T-helper 22 cell (primary cell): Measurements from ENCODE around the gene ALAS1.

Experiments
- DNase-seq: peaks from one replicate; pipeline ENCODE4 v3.0.0-alpha.2; 2020; ENCODE audit warnings: low read depth

The ALAS1 gene

DNA sequence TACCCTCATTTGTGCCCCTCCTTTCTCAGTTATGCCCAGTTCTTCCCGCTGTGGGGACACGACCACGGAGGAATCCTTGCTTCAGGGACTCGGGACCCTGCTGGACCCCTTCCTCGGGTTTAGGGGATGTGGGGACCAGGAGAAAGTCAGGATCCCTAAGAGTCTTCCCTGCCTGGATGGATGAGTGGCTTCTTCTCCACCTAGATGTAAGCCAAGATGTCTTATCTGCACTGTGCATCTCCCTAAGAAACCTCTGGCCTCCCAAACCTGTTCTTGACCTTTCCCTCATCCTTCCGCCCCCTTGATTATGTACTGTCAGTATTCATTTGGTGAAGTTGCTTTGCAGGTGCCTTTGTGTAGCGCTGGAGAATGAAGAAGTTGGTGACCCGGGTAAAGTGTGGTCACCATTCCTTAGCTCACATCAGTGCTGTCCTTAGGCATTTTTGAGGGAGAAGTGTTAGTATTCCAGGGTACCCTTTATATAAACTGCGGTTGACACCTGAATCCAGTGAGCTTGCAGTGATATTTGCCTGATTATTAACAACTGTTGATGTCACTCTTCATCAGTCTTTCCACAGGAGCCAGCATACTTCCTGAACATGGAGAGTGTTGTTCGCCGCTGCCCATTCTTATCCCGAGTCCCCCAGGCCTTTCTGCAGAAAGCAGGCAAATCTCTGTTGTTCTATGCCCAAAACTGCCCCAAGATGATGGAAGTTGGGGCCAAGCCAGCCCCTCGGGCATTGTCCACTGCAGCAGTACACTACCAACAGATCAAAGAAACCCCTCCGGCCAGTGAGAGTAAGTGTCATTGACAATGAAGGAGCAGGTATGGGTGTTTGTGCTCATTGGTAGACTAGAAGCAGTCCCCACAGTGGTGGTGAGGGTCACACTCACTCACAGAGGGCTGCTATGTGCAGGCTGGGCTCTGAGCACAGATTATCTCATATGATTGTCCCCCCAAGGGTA, 966 bp downstream of the ALAS1 start:
- DNase-seq, result no peak

DNA sequence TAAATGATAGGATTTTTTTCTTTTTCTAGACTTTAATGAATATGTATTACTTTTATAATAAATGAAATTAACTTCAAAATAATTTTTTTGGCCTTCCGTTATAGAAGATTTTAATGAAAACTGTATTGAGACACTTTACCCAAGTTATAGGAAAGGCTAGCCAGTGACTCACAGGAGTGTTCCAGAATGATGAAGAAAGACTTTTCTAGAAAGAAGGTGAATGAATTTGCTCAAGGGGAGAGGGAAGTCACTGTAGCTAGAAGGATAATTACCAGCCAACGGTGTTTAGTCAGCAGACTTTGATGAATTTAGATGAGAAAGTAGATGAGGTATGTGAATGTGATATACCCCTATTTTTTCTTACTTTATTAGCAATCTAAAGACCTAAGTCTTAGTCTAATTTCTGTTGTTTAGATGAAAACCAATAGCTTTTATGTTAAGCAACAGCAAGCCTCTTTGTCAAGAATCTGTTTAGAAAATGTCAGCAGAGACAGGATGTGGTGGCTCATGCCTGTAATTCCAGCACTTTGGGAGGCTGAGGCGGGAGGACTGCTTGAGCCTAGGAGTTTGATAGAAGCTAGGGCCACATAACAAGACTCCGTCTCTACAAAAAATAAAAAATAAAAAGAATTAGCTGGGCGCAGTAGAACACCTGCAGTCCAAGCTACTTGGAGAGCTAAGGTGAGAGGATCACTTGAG, 3.2 kb downstream of the ALAS1 start:
- DNase-seq, result no peak

DNA sequence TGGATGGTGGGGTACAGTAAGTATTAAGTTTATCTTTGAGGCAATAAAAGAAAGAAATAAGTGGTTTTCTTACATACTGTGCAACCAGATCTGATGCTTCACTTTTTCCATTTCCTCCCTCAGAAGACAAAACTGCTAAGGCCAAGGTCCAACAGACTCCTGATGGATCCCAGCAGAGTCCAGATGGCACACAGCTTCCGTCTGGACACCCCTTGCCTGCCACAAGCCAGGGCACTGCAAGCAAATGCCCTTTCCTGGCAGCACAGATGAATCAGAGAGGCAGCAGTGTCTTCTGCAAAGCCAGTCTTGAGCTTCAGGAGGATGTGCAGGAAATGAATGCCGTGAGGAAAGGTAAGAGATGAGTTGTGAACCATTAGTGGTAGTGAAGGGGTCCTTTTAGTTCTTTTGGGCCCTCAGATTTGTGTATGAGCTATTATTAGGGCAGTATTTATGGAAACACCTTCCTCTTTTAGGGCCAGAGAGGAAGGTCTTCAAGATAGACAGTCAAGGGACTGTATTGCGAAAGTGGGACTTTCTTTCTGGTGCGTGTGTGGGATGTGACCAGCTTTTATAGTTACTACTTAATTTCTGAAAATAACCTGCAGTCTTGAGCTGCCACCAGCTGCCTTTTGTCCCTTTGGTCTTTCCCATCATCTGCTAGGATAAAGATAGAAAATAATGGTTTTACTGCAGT, 4.6 kb downstream of the ALAS1 start:
- DNase-seq, result no peak

DNA sequence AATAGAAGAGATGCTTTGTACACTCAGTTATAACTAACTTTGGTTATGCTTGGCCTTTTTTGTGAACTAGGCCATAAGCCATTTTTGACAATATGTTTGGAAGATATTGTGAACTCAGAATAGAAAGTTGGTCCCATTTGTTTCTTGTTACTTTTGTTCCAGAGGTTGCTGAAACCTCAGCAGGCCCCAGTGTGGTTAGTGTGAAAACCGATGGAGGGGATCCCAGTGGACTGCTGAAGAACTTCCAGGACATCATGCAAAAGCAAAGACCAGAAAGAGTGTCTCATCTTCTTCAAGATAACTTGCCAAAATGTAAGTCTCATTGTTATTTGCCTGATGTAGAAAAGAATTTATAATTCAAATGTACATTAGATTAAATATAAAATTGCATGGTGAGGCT, 5.7 kb downstream of the ALAS1 start:
- no peak for DNase-seq

DNA sequence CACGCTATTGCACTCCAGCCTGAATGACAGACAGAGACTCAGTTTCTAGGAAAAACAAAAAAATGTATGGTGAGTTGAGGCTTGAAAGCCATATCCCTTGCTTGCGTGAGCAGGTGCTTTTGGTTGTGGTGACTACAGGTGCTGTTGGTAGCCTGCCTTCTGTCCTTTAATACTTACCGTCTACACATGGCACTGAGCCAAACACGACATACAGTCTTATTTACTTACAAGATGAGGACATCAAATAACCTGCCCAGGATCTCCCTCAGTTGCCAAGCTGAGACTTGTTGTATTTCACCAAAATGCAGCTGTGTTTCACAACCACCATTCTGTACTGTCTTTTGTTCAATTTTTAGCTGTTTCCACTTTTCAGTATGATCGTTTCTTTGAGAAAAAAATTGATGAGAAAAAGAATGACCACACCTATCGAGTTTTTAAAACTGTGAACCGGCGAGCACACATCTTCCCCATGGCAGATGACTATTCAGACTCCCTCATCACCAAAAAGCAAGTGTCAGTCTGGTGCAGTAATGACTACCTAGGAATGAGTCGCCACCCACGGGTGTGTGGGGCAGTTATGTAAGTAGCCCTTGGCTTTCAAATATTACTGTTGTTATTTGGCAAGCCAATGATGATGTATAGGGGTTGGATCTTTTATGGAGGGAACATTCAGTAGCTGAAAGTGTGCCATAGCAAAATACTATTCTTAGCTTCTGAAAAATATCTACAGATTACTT, 6.5 kb downstream of the ALAS1 start:
- DNase-seq, result no peak

DNA sequence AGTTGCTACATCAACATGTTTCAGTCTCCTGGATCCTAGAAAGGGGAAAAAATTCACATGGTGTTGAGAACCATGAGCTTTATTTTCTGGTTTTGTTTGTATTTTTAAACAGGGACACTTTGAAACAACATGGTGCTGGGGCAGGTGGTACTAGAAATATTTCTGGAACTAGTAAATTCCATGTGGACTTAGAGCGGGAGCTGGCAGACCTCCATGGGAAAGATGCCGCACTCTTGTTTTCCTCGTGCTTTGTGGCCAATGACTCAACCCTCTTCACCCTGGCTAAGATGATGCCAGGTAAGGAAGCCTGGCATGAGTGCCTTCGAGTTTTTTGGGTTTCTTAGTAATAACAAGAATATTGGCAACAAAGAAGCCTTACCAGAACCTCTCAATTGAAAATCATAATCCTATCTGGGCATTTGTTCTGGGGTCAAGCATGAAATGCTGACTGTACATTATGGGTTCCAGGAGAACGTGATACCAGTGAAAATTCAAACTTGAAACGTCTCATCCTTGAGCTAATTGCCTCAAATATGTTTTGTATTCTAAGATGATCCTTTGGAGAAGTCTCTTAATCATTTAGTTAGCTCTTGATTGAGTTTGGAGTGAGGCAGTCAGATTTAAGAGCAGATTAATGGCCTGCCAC, 7.9 kb downstream of the ALAS1 start:
- no peak for DNase-seq

DNA sequence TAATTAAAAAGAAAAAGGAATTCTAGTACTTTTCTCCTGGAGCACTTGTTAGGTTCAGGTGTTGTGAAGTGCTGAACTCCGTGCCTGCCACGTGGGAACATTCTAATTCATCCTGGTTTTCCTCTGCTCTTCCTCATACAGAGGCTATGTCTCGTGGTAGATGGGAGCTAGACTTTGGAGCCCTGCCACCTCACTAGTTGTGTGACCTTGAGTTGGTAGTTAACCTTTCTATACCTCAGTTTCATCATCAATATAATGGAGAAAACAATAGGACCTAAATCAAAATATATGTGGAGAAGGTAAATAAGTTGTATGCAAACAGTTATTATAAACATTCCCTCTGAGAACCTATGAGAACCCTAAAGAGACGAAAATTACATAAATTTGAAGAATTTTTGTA, 10.6 kb downstream of the ALAS1 start:
- DNase-seq, result no peak

DNA sequence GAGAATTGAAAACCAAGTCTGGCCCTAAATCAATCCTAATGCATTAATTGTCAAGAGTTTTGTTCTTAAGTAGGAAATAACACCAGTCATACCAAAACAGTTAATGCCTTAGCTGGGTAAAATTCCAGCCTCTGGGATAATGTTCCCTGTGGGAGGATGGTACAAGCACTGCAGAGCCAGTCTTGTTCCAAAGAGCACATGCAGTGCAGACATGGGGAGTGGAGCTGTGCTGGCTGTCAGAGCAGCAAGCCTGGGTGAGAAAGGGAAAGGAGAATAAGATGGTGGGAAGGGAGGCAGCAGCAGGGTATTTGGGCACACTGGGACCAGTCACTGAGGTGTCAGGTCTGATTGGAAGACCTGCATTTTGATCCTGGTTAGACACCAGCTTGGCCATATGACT, 12.1 kb downstream of the ALAS1 start:
- no peak for DNase-seq

DNA sequence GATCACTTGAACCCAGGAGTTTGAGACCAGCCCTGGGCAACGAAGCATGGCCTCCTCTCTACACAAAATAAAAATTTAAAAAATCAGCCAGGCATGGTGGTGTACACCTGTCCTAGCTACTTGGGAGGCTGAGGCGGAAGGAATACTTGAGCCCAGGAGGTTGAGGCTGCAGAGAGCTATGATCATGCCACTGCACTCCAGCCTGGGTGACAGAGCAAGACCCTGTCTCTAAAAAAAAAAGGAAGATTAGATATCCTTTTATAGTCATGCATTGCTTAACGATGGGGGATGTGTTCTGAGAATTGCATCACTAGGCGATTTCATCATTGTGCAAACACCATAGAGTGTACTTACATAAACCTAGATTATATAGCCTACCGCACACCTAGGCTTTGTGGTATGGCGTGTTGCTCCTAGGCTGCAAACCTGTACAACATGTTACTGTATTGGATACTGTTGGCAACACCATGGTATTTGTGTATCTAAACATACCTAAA, 12.6 kb downstream of the ALAS1 start:
- DNase-seq, result no peak

DNA sequence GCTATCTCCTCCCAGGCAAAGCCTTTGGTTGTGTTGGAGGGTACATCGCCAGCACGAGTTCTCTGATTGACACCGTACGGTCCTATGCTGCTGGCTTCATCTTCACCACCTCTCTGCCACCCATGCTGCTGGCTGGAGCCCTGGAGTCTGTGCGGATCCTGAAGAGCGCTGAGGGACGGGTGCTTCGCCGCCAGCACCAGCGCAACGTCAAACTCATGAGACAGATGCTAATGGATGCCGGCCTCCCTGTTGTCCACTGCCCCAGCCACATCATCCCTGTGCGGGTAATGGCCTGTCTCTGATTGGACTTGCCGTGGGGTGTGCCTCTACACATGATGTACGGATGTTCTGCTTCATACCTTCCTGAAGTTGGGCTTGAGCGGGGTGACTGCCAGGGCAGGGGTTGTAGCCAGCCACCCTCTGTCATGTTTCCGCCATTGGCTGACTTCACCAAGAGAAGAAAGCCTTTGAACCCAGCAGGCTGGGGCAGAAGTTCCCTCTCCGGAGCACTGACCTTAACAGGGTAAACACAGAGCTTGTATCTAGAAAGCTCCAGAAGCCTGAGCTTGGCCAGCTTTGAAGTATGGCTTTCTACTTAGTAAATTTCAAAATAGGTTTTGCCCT, 13.4 kb downstream of the ALAS1 start:
- no peak for DNase-seq

DNA sequence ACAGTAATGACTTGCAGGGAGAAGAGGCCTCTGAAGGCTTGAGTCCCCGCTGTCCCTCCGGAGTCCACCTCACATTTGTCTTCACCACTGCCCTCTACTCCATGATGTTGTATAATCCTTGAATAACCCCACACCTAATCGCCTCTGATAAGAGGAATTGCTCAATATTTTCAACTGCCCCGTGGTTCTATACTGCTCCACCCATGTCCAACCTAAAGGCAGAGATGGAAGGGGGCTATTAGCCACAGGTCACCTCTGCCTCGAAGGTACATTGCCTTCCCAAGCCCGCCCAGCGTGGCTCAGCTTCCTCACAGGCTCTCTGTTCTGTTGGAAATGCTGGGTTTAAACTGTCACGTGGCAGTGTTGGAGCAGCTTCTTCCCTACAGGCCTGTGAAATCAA, 15.0 kb downstream of the ALAS1 start:
- DNase-seq, result no peak

DNA sequence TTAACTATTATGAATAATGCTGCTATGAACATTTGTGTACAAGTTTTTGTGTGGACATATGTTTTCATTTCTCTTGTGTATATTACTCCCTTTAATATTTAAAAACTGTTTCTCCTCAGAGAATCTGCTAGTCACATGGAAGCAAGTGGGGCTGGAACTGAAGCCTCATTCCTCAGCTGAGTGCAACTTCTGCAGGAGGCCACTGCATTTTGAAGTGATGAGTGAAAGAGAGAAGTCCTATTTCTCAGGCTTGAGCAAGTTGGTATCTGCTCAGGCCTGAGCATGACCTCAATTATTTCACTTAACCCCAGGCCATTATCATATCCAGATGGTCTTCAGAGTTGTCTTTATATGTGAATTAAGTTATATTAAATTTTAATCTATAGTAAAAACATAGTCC, 15.9 kb downstream of the ALAS1 start:
- DNase-seq, result no peak

DNA sequence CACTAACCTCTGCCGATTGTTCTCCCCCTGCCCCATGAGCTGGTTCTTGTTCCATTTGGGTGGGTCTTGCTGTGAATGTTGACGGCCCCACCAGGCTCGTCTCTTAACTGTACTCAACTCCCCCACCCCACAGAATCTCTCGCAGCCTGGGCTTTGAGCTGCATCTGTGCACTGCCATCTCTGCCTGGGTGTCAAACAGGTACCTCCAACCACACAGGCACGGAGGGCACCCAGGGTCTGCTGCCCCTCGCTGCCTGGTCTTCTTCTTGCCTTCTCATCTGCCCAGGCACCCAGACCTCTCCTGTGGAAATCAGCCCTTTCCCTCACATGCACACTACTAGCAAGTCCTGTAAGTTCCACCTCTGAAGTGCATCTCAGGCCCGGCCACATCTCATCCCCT, 17.4 kb downstream of the ALAS1 start:
- no peak for DNase-seq

DNA sequence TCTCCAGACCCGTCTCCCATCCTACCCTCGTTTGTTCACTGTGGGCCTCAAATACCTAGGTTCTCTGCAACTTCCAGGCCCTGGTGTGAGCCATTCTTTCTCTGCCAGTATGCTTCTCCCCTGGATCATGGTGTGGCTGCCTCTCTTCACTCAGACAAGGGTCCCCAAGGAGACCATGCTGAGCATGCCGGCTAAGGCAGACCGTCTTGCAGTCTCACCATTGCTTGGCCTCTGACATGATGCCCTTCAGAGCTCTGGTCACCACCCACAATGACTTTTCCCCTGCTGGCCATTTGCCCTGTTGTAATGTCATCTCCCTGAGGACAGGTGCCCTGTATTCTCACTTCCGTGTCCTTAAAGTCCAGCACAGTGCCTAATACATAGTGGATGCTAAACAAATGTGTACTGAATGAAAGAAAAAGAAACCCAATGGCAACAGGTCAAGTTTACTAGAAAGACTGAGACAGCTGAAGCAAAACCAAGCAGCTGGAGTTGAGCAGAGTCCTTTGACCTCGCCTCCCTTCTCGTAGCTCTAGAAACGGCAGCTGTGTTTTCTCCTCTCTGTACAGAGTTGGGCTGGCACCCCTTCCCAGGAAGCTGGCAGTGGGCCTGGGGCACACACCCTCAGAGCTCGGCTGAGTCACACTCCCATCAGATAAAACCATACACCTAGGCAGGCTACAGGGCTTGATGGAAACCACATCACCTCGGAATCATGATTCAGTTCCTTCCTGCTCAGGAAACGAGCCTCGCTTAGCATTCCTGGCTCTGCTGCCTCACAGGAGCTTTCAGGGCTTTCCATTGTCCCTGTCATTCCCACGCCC, 18.8 kb downstream of the ALAS1 start:
- peak; percentile 75 for DNase-seq

DNA sequence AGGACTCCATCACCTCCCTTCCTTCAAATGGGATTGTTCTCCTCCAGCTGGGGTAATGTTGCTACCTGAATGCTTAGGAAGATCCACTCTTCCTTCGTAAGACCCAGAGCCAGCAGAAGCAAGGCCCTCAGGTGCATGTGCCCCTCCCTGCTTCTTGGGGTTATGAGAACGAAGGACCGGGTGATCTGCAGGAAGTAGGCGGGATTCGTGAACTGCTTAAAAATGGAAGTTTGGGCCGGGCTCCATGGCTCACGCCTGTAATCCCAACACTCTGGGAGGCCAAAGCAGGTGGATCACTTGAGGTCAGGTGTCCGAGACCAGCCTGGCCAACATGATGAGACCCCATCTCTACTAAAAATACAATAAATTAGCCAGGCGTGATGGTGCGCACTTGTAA, 19.4 kb downstream of the ALAS1 start:
- no peak for DNase-seq

DNA sequence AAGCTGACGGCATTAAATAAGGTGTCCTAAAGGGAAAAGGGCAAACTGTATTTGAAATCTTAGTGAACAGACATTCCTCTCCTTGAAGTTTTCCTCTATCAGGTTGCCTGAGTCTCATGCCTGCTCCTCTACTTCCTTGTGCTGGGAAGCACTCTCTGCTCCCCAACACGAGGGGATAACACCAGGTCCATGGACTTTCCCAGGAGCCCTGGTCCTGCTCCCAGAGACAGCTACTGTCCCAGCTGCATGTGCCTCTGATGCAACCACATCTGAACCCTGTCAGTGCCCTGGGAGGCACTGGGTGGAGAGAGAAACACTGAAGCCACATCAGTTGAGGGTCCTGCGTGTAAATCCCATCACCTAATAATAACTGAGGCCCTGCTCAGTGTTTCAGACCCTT, 20.1 kb downstream of the ALAS1 start:
- DNase-seq, result no peak

DNA sequence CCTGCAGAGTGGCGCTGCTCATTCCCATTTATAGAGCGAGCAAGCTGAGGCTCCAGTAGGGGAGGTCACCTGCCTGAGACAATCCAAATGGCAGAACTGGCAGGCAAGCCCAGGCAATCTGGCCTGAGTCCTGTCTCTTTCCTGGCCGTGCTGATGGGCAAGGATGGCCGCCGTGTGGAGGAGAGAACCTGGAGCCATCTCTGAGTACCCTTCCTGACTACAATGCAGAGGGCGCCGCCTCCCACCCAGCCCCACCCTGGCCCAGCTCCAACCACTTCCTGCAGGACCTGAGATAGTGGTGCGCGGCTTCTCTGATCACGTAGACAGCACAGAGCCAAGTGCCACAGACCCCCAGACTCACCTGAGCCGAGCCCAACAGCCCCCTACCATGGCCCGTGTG, 20.5 kb downstream of the ALAS1 start:
- no peak for DNase-seq

DNA sequence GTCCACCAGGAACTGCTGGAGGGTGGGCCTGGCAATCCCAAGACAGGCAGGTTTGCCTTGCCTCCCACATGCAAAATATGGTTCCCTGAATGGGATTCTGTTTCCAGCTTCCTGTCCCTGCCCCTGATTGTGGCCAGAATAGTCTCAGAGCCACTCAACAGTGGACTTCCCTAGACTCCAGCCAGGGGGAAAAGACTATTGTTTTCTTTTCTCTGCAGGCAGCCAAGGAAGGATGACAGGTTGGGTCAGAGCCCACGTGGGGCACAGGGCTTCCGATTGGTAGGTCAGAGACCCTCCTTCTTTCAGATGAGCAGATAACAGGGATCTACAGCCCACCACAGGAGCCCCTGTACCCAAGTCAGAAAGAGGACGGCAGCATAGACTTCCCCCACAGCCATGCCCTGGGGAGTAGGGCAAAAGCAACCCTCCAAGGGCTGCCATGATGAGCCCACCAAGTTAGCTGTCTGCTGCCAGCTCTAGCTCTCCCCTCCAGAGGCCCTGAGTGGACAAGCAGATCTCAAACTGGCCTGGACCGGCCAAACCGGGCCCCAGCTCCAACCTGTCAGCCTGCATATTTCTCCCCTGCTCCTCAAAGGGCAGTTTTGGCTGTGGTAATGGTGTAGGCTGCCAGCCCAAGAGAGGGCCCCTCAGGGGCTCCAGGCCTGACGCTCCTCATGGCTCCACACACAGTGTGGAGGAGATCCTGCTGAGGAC, 21.1 kb downstream of the ALAS1 start:
- no peak for DNase-seq

DNA sequence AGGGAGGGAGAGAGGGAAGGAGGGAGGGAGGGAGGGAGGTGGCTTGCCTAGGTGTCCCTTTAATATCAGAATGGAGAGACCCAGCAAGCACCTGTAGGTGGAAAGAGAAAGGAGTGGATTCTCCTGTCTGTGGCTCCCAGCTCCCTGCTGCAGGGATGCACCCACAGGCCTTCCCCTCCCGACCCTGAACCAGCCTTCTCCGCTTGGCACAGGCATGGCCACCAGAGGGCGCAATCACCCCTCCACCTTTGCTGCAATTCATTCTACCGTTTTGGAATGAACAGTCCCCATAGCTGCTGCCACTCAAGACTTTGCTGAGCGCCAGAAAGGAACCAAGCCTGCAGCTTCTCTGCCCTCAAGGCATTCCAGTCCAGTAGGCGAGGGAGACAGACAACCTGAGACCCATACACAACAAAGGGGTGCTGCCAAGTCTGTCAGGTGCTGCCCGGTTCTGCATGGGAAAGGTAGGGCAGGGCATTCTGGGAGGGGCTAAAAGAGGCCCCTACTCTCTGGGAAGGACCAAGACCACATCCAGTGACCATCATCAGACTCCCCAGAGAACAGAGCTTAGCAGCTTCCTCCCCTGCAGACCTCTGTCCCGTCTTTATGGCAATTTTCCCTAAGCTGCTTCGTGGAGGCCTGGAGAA, 22.5 kb downstream of the ALAS1 start:
- DNase-seq, result peak; percentile 65
